Effector CD4-positive, alpha-beta T cell (primary cell): ENCODE results near the gene PPARG.
"Not testable (repeated sequence)": the region's sequence is repeated elsewhere in the genome, so short reads cannot be mapped to it uniquely, and the experiment has no call there.

Experiments
- DNase-seq: peaks from one replicate; pipeline ENCODE4 v3.0.0-alpha.2; 2020

Gene PPARG

DNA sequence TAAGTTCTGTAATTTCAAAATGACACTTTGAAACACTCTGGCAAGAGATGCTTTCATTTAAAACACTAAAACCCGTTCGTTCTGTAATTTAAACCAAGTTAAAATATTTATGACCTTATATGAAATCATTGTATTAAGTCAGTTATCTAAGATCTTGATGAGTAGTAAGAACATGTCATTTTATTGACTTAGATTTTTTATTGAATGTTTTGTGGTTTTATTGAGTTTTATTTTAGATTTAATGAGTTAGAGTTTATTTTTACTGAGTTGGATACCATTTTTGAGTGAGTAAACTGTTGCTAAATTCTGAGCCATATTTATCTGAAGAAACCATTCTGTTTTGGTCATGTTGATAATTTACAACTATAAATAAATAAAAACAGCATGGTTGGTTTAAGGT, 94.3 kb downstream of the PPARG start:
- DNase-seq, result no peak

DNA sequence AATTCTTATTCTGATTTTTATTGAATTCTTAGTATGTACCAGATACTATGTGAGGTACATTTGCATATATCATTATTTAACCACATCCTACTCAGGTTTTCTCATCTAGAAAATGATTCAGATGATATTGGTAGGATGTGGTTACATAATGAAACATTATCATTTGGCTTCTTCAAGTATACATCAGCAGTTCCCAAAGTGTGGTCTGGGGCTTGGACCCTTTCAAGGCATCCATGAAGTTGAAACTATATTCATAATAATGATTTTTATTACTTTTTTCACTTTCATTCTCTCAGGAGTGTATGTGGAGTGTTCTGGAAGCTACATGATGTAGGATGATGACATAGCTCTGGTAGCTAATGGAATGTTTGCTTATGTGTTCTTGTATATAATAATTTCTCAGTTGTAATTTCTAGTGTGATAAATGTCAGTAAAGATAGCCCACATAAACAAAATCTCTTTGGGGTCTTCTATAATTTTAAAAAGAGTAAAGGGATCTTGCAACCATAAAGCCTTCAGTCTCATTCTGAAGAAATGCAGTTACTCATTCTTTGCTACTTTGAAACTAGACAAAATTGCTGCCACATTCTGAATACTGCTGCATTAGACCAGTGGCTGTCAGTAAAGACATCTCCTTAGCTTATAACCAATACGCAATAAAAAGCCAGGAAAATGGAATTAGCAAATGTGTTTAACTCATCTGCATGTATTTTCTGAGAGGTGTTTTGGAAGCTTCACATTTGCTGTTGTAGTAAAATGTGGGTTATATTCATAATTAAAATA, 95.8 kb downstream of the PPARG start:
- no peak for DNase-seq

DNA sequence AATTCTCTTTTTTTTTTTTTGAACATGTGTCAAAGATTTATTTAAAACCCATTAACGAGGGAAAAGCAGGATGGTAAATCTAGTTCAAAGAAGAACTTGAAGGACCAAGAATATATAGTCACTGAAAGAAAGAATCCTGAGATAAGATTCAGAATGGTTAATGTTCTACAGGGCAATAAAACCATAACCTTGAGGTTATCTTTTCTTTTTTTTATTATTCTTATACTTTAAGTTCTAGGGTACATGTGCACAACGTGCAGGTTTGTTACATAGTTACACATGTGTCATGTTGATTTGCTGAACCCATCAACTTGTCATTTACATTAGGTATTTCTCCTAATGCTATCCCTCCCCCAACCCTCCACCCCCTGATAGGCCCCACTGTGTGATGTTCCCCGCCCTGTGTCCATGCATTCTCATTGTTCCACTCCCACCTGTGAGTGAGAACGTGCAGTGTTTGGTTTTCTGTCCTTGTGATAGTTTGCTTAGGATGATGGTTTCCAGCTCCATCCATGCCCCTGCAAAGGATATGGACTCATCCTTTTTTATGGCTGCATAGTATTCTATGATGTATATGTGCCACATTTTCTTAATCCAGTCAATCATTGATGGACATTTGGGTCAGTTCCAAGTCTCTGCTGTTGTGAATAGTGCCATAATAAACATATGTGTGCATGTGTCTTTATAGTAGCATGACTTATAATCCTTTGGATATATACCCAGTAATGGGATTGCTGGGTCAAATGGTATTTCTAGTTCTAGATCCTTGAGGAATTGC, 97.8 kb downstream of the PPARG start:
- DNase-seq, result not testable (repeated sequence)

DNA sequence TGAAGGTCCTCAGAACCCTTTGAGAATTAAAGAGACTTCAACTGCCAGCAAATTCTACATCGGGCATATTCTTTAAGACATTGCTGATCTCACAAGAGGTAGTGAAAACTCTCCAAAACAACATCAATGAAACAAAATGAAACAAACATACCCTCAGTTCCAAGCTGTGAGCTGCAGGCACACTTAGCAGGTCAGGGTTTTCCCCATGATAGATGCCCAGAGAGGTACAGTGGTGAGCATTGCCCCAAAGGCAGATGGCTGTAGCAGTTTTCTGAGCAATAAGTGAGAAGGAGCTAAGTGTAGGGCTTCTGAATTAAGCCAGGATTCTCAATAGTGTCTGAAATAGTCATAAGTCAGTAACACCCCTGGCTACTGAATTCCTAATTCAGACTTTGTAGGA, 99.3 kb downstream of the PPARG start:
- no peak for DNase-seq

DNA sequence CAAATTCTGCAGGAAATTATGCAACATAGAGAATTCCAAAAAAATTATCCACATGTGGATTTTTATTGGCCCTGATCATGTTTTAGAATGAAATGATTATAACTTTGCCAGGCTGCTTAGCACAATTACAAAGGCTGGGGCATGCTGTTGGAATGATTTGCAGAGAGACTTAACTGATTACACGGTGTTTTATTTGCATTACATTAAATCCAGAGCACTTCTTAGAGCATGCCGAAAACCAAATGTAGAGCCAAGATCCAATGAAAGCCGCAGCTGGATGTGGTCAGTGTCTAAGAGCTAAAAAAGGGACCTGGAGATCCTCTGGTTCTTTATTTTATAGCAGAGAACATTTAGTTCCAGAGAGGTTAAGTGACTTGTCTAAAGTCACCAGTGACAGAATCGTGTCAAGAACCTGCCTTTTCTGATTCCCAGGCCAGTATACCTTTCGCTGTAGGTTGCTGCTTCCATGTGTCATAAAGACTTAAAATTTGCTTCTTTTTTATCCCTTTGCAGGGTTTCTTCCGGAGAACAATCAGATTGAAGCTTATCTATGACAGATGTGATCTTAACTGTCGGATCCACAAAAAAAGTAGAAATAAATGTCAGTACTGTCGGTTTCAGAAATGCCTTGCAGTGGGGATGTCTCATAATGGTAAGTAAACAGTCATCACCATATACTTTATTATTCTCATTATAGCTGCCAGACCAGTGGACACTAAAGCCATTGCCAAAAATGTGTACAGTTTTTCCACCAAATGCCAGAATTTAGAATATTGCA, 103.4 kb downstream of the PPARG start:
- no peak for DNase-seq

DNA sequence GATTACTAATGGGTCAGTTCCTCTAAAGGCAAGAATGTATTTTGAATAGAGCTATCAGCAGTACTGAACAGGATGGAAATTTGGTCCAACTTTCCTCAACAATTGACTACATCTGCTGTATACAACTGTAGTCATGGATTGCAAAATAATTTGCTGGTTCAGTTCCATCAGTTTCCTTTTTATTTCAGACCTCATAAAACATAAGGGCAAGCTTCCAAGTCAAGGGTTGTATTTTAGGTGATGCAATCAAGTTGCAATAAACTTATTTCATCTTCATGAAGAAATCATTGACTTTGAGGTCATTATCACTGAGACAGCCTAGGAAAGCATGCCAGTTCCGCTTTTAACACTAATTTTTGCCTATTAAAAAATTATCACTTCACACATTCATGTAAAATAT, 105.0 kb downstream of the PPARG start:
- no peak for DNase-seq

DNA sequence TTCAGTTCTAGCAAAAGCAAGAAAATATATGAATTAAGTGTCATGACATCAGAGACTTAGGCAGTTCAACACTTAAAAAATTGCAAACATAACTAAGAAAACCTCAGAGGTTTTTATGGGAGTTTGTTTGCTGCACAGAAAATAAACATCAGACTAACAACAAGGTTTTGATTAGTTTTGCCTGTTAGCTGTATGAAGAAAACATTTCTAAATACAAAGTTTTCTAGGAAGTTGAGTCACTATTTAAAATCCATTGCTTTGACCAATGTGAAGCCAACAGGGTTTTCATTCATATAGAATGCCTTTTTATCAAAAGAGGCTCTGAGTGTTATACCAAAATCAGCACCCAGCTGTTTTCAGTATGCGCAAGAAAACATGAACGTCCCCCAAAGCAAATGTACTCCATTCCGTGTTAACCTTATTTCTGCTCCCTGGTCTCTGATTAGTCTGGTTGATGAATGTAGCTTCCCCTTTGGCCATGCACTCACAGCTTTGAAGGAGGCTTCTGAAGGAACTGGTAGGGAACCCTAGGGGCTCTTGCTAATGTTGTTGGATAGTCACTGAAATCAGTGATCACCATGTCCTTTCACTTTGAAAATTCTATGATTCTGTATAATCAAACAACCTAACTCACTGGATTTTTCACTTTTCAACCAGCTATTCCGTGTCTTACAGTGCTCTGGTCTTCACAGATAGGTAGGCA, 105.8 kb downstream of the PPARG start:
- no peak for DNase-seq

DNA sequence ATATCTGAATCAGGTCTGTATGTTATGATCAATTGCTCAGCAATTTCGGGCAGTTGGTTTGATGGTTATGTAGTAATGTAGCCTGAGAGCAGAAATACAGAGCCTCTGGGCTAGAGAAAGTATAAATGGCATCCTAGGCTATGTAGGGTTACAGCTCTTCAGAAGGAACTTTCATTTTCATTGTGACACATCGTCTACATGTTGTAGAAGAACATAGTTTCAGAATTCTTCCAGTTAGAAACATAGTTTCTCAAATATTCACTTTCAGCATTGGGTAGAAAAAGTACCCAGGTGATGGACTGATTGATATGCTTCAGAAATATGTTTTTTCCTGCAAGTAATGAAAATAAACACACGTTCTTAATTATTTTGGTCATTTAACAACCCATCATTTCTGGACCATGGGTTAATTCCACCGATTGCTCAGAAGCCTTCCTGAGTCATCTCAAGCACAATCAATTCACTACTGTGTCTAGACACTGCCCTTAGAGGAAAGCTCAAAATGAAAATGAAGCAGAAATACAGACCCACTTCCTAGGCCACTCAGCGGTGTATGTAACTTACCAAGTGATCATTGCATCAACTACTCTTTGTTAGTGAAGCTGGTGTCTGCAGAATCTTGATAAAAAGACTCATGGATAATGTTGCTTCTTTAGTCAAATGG, 106.6 kb downstream of the PPARG start:
- no peak for DNase-seq

DNA sequence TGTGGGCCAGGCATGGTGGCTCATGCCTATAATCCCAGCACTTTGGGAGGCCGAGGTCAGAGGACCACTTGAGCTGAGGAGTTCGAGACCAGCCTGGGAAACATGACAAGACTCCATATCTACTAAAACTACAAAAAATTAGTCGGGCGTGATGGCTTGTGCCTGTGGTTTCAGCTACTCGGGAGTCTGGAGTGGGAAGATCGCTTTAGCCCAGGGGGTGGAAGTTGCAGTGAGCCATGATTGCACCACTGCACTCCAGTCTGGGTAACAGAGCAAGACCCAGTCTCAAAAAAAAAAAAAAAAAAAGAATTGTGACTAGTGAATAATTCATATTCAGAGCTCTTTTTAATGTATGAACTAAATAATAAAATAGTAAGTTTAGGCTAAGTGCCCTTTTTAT, 107.6 kb downstream of the PPARG start:
- no peak for DNase-seq

DNA sequence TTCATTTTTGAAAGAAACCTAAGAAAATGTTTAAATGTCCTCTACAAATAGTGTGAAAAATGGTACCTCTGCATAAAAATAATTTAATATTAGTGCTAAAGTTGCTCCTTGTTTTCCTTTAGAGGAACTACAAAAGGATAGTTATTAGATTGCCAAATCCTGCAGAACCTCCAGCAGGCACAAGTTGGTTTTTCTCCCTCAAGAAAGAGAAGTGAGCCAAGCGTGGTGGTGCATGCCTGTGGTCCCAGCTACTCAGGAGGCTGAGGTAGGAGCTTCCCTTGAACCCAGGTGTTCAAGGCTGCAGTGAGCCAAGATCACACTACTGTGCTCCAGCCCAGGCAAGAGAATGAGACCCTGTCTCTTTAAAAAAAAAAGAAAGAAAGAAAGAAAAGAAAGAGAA, 110.4 kb downstream of the PPARG start:
- DNase-seq, result no peak

DNA sequence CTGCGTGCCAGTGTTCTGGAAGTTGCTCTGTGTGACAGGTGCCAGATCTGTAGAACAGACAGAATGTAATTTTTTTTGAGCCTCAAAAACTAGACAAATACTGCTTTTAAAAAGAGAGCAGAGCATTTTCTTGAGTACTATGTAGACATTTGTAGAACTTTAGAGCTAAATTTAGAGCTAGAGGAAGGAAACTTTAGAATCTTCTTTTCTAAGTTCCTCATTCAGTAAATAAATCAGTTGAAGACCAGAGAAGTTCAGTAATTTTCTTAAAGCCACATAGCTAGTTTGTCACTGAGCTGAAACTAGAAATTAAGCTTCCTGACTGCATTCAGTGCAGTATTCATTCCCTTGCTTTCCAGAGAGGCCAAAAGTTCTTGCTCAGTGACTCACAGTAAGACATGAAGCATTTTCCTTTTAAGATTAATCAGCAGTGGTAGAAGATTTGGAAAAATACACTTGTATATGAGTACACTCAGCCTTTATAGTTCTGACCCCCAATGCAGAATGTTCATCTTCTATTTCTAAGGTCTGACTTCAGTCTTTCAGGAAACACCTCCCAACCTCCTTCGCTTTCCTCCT, 111.8 kb downstream of the PPARG start:
- DNase-seq, result no peak

DNA sequence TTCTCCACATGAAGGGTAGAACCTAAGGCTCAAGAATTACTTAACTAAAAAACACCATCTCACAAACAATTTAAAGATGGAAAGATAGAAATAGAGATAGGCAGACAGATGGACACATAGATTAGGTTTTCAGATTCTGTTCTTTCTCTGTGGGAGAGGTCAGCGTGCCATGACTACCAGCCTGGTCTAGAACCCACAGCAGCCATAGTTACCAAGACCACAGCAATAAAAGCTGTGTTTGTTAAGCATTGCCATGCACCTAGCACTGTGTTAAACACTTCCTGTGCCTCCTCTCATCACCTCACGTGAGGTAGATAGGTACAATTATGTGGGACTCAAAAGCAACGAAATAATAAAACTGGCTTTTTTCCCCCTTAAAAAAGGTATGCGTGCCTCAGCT, 112.3 kb downstream of the PPARG start:
- DNase-seq, result no peak

DNA sequence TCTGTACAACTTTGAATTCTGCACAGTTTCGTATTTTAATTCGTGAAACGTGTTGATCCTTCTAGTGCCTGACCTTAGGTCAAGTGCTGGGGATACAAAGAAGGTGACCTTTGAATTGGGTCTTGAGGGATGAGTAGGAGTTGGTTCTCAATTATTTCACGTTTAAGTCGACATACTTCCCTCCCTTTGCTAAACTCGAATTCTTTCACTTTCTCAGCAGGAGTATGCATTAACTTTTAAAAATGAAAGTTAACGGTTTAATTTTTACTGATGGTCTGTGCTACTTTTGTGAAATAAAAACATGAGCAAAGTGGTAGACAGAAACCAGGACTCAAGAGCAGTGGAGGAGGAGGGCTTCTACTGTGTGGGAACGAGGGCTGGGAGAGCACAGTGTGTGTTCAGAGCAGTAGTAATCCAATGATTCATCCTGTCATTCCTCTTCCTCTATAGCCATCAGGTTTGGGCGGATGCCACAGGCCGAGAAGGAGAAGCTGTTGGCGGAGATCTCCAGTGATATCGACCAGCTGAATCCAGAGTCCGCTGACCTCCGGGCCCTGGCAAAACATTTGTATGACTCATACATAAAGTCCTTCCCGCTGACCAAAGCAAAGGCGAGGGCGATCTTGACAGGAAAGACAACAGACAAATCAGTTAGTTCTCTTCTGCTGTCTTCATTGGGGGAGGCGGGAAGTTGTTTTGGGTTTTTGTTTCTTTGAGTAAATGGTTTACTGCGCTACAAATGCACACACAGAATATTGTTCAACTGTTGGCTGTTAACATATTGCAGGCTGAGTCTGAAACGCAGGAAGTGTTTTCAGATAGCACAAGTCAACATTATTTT, 116.8 kb downstream of the PPARG start:
- DNase-seq, result no peak

DNA sequence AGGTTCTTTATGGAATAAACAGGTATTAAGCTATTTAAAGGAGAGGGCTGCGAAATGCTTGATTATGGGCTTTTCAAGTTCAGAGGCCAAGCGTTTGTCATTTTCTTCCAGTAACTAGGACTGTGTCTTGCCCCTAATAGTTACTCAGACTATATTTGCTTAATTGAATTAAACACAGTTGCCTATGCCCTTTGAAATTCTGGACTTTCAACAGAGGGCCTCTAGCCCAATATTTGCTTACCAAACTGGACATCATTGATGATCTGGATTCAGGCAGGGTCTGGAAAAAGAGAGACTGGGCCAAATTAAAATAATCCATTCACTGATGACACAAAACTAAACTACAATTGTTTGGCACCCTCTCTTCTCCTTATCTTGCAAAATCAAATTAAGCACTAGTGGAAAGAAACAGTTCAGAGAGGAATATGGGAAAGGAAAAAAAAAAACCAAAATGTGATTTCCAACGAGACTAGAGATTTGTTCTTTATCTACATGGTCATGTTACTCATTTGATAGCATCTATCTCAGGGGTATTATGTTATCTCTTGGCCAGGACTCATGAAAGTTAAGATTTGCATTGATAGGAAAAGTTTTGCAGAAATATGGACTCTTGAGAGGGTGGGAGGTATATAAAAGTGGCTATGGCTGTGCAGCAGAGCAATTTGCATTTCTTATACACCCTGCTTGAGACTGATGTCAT, 120.3 kb downstream of the PPARG start:
- DNase-seq, result no peak

DNA sequence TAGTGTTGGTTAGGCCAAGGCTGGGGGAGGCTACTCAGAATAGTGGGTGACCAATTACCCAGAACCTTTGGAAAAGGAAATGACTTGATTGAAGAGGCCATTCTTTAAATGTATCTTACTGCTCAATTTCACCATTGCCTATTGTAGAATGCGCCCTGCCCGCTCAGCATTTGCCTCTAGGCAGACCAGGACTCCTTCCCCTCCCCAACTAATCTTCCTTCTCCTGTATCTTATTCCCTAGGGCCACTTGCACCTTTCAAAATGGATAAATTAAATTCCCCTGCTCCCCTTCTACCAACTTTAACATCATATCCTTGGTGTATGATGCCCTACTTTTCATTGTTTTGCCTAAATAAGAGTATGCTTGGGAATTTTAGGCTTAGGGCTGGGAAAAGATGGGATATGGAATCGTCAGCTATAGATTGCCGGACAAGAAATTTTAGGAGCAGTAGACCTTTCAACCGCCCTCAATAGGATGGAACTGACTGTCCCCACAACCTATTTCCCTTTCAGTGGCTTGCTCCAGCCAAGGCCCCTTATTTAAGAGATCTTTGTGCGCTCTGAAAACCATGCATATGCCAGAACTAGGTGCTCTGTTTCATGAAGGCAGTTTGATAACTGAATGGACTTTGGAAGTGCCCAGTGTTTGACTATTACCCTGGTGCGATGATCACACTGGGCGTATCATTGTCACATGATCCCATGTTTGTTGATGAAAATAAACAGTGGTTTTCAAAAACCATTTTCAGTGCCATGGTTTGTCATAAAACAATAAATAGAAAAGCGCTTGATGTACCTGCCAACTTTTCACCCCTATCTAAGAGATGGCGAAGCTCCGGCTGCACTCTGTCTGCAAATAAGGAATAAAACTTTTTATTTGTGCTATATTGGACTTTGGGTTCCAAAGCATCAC, 121.1 kb downstream of the PPARG start:
- DNase-seq, result no peak

DNA sequence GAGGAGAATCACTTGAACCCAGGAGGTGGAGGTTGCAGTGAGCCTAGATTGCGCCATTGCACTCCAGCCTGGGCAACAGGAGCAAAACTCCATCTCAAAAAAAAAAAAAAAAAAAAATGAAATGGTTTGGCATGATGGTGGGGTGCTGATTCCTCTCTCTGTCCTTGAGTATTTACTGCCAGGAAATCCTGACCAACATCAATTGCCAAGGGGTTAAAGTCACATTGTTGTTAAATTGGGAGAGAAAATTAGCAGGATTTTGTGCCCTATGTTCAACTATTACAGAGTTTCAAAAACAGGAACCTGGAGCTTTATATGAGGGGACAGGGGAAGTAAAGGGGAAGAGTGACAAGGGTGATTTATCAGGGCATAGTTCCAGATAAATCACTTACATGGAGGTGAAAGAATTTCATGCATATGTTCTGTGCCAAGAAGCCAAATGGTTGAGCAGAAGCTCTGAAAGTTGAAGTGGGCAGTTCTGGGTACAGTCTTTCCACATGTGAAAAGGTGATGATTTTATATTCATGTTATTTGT, 124.9 kb downstream of the PPARG start:
- DNase-seq, result no peak

DNA sequence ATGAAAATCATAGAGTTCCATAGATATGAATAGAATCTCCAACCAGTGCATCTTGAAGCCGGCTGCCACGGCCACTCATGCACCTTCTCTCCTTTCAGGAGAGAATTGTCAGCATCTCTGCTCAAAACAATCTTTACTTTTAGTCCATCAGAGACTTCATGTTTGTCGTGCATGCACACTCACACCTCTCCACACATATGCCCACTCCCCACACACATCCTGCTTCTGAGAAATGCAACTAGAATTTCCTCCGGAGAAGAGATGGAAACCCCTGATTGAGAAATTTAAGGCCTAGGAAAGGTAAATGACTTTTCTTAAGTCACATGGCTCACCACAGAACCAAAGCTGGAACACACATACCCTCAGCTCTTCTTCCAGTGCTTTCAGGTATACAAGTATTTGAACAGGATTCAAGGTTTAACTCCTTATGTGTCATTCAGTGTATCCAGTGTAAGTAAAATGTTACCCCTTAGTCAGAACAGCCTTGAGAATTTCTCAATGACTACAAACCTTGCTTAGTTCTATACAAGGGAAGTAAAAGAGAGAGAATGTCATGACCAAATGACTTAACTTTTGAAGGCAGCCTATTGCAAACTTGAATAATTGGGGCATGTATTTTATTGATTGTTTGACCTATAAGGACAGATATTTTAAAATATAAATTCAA, 126.3 kb downstream of the PPARG start:
- DNase-seq, result no peak

DNA sequence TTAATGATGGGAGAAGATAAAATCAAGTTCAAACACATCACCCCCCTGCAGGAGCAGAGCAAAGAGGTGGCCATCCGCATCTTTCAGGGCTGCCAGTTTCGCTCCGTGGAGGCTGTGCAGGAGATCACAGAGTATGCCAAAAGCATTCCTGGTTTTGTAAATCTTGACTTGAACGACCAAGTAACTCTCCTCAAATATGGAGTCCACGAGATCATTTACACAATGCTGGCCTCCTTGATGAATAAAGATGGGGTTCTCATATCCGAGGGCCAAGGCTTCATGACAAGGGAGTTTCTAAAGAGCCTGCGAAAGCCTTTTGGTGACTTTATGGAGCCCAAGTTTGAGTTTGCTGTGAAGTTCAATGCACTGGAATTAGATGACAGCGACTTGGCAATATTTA, 127.9 kb downstream of the PPARG start:
- DNase-seq, result no peak
